Trophoblast cell (in vitro differentiated cells and primary cell): ENCODE data around the gene ALOX5AP.
A peak's percentile ranks its signal among the peaks of the same experiment; 100 is the strongest.

Source experiments
- DNase-seq, 2 donors: peaks; one replicate each; pipeline ENCODE4 v3.0.0-alpha.2; 2016
- H2AFZ ChIP-seq: 2 replicates; pipeline ENCODE4 v1.6.1; 2013; ENCODE audit warnings: low read length, moderate library complexity, mild to moderate bottlenecking; ENCODE audit not compliant: insufficient read depth, poor library complexity
- H2AK5ac ChIP-seq: 2 replicates; pipeline ENCODE4 v1.6.1; 2013; ENCODE audit warnings: mild to moderate bottlenecking, low read length
- H2BK120ac ChIP-seq: 2 replicates; pipeline ENCODE4 v1.6.1; 2013; ENCODE audit warnings: low read length, mild to moderate bottlenecking, moderate library complexity; ENCODE audit not compliant: insufficient read depth, poor library complexity
- H2BK12ac ChIP-seq: 2 replicates; pipeline ENCODE4 v1.6.1; 2013; ENCODE audit warnings: mild to moderate bottlenecking, low read length, moderate library complexity
- H2BK5ac ChIP-seq: 2 replicates; pipeline ENCODE4 v1.6.1; 2013; ENCODE audit warnings: low read length, low read depth, moderate library complexity, mild to moderate bottlenecking; ENCODE audit not compliant: poor library complexity
- H3K14ac ChIP-seq: 2 replicates; pipeline ENCODE4 v1.6.1; 2013; ENCODE audit warnings: mild to moderate bottlenecking, low read length
- H3K18ac ChIP-seq: 2 replicates; pipeline ENCODE4 v1.6.1; 2013; ENCODE audit warnings: mild to moderate bottlenecking, low read length
- H3K23ac ChIP-seq: 2 replicates; pipeline ENCODE4 v1.6.1; 2013; ENCODE audit warnings: low read length
- H3K27ac ChIP-seq: 2 replicates; pipeline ENCODE4 v1.5.1; 2013; ENCODE audit warnings: low read depth, mild to moderate bottlenecking, inconsistent platforms, low read length, moderate library complexity
- H3K27me3 ChIP-seq: 2 replicates; pipeline ENCODE4 v1.6.1; 2013; ENCODE audit warnings: inconsistent platforms, mild to moderate bottlenecking, low read length, moderate library complexity; ENCODE audit not compliant: insufficient read depth
- H3K36me3 ChIP-seq, 2 experiments: 1 replicate in 1 of 2; 2 replicates in 1 of 2; pipeline ENCODE4 v1.6.1; 2013; ENCODE audit warnings: low read length in 2 of 2, mild to moderate bottlenecking in 2 of 2, moderate library complexity in 1 of 2; ENCODE audit not compliant: insufficient read depth in 2 of 2, control insufficient read depth in 1 of 2
- H3K4ac ChIP-seq: 2 replicates; pipeline ENCODE4 v1.6.1; 2013; ENCODE audit warnings: low read depth, mild to moderate bottlenecking, low read length, moderate library complexity
- H3K4me1 ChIP-seq, 2 experiments: 1 replicate in 1 of 2; 2 replicates in 1 of 2; pipeline ENCODE4 v1.6.1; 2013; ENCODE audit warnings: low read length in 2 of 2, mild to moderate bottlenecking in 2 of 2, moderate library complexity in 1 of 2; ENCODE audit not compliant: insufficient read depth in 2 of 2, control insufficient read depth in 1 of 2
- H3K4me2 ChIP-seq: 2 replicates; pipeline ENCODE4 v1.6.1; 2013; ENCODE audit warnings: inconsistent platforms, mild to moderate bottlenecking, low read length, moderate library complexity
- H3K4me3 ChIP-seq: 2 replicates; pipeline ENCODE4 v1.5.1; 2013; ENCODE audit warnings: mild to moderate bottlenecking, low read depth, low read length, inconsistent platforms
- H3K79me1 ChIP-seq: one replicate; pipeline ENCODE4 v1.6.1; 2013; ENCODE audit warnings: low read length
- H3K79me2 ChIP-seq: 2 replicates; pipeline ENCODE4 v1.6.1; 2013; ENCODE audit warnings: low read length, mild to moderate bottlenecking; ENCODE audit not compliant: control insufficient read depth, insufficient read depth, poor library complexity
- H3K9ac ChIP-seq: 2 replicates; pipeline ENCODE4 v1.6.1; 2013; ENCODE audit warnings: mild to moderate bottlenecking, low read length
- H3K9me3 ChIP-seq: 2 replicates; pipeline ENCODE4 v1.6.1; 2013; ENCODE audit warnings: low read depth, mild to moderate bottlenecking, control low read depth, inconsistent platforms, low read length; ENCODE audit not compliant: insufficient read depth
- H4K12ac ChIP-seq: 2 replicates; pipeline ENCODE4 v1.6.1; 2013; ENCODE audit warnings: low read depth, mild to moderate bottlenecking, low read length, moderate library complexity
- H4K8ac ChIP-seq: 2 replicates; pipeline ENCODE4 v1.6.1; 2013; ENCODE audit warnings: low read depth, mild to moderate bottlenecking, low read length, moderate library complexity
- H4K91ac ChIP-seq: one replicate; pipeline ENCODE4 v1.6.1; 2013; ENCODE audit warnings: low read depth, mild to moderate bottlenecking, low read length, moderate library complexity
- WGBS: extraction: QIAGEN DNeasy Blood & Tissue Kit; methylation state at CpG from one replicate; pipeline ENCODE4 v1.1.7; 2013; ENCODE audit warnings: missing lambda C conversion rate; ENCODE audit not compliant: insufficient read length, insufficient coverage; ENCODE audit errors: extremely low coverage; 5-methylcytosine and 5-hydroxymethylcytosine counted together

The ALOX5AP gene

DNA sequence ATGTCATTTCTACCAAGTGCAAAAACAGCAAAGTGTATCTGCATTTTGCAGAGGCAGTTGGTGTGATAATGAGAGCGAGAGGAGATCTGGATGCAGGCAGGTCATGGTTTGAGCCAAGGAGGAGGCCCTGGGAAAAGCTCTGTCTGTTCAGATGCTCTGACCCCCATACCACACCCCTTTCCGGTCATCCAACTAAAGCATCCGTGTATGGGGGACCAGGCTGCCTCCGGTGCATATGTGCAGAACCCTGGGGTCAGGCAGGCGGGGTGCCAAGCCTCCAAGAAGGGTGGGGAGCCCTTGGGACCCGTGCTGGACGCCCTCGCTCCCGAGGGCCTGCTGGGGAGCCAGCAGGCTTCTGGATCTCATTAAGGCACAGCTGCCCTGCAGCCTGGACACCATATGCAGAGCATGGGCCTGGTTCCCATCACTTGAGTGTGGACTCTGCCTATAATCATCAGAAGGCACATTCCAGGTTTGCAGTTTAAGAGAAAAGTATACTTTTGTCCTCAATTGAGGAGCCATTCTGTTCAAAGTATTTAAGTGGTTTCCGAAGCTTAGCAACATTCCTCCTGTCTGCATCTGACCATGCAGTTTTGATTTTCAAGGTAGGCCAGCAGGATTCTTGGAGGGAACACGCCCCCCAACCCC lies 56.1 kb downstream of the ALOX5AP start:
- H4K12ac ChIP-seq: no peak overlapping the region
- peak overlapping the region; percentile 95 for H3K27ac ChIP-seq
- H3K4me2 ChIP-seq: no peak overlapping the region
- no peak overlapping the region for H2BK12ac ChIP-seq
- H3K18ac ChIP-seq: no peak overlapping the region
- H3K4me3 ChIP-seq: no peak overlapping the region
- peaks cover 18% of the 10 kb centered on the region in 2 experiments for H3K4me1 ChIP-seq
- H2BK5ac ChIP-seq: peak overlapping the region; percentile 92
- no peak overlapping the region for H2AK5ac ChIP-seq
- H3K14ac ChIP-seq: no peak overlapping the region
- WGBS: no CpG with 5 or more reads among the region's 11 CpGs
- H3K9ac ChIP-seq: no peak overlapping the region
- peaks cover 18% of the 10 kb centered on the region for H3K79me1 ChIP-seq
- peak overlapping the region; percentile 31 for H4K91ac ChIP-seq
- H3K27me3 ChIP-seq: no peaks in the 10 kb centered on the region
- H2AFZ ChIP-seq: no peak overlapping the region
- no peaks in the 10 kb centered on the region for H3K36me3 ChIP-seq
- no peaks in the 10 kb centered on the region for H3K79me2 ChIP-seq
- no peak overlapping the region for H4K8ac ChIP-seq
- no peak overlapping the region for H3K4ac ChIP-seq
- no peak overlapping the region for H3K23ac ChIP-seq
- peaks cover 3% of the 10 kb centered on the region for H3K9me3 ChIP-seq
- H2BK120ac ChIP-seq: peak overlapping the region; percentile 27
- DNase-seq: no peak

DNA sequence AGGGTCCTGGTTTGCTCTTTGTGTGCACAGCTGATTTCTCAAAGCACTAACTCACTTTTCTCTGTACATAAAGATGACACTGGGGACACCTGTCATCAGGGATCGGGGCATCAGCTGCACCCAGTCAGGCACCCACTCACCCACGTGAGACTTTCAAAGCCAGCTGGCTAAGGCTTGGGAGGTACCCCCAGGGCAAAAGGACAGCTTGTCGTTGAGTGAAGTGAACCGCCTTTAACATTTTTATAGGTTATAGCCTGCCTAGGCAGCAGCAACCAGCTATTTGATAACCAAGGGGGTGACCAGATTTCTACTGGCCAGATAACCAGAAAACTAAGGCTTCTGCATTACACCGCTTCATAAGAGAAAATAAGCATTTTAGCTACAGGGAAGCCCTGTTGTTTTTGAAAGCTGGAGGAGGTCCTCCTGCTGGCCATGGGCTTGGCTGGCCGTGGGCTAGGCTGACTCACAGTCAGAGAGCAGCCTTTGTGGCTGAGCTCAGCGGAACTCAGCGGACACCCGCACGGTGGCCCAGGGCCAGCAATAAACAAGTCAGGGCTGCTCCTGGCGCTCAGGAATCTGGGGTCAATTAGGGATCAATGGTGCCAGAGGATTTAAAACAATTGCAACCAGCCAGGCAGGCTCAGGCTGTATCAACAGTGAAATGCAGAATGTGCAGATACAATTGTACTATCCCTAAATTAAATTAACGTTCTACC lies 57.1 kb downstream of the ALOX5AP start:
- peak overlapping the region; percentile 72 for H3K4ac ChIP-seq
- H3K4me3 ChIP-seq: no peak overlapping the region
- H3K23ac ChIP-seq: no peak overlapping the region
- peaks cover 3% of the 10 kb centered on the region for H3K9me3 ChIP-seq
- H2BK5ac ChIP-seq: peak overlapping the region; percentile 92
- no CpG with 5 or more reads among the region's 12 CpGs for WGBS
- H4K8ac ChIP-seq: peak overlapping the region; percentile 78
- DNase-seq: peak; percentile 74 to 84
- peak overlapping the region; percentile 98 for H2BK12ac ChIP-seq
- H2BK120ac ChIP-seq: peak overlapping the region; percentile 97
- H3K18ac ChIP-seq: peak overlapping the region; percentile 73
- H3K79me1 ChIP-seq: peaks cover 18% of the 10 kb centered on the region
- peak overlapping the region; percentile 95 for H3K14ac ChIP-seq
- H3K27me3 ChIP-seq: no peaks in the 10 kb centered on the region
- H4K91ac ChIP-seq: peak overlapping the region; percentile 94
- no peaks in the 10 kb centered on the region for H3K79me2 ChIP-seq
- H4K12ac ChIP-seq: peak overlapping the region; percentile 39
- peak overlapping the region; percentile 27 for H3K4me2 ChIP-seq
- H3K36me3 ChIP-seq: no peaks in the 10 kb centered on the region
- peak overlapping the region; percentile 79 for H2AK5ac ChIP-seq
- peak overlapping the region; percentile 95 for H3K27ac ChIP-seq
- H3K9ac ChIP-seq: no peak overlapping the region
- no peak overlapping the region for H2AFZ ChIP-seq
- H3K4me1 ChIP-seq: peaks cover 18% of the 10 kb centered on the region in 2 experiments

DNA sequence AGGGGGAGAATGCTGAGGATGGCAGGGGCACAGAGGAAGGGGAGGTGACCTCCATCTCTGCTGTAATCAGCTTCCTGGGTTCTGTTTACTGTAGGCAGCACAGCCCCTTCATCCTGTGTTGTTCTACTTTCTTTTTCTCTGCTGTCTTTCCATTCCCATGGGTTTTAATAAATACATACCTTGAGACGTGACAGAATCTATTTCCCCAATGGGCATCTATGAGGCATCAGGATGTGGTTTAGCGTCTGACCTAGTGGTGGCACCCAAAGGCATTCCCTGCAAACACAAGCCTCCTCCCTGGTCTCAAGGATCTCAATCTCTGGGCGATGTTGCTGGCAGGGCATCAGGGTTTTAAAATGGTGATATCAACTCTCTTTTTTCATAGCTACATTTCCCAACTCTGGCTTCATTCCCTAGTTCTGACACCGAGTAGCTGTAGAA lies 60.8 kb downstream of the ALOX5AP start:
- no CpG with 5 or more reads among the region's 4 CpGs for WGBS
- Histone ChIP-seq H2BK120ac (no peak overlapping the region), H3K14ac (no peak overlapping the region), H2AFZ (no peak overlapping the region), H3K4me3 (no peak overlapping the region), H3K79me1 (peaks cover 15% of the 10 kb centered on the region), H4K8ac (no peak overlapping the region), H3K4ac (no peak overlapping the region), H3K4me1 (peaks cover 10 to 13% of the 10 kb centered on the region in 2 experiments), H3K79me2 (no peaks in the 10 kb centered on the region), H3K18ac (no peak overlapping the region), H3K36me3 (no peaks in the 10 kb centered on the region), H2AK5ac (no peak overlapping the region), H4K91ac (no peak overlapping the region), H3K27ac (no peak overlapping the region), H3K9me3 (no peaks in the 10 kb centered on the region), H3K4me2 (no peak overlapping the region), H2BK5ac (no peak overlapping the region), H3K27me3 (no peaks in the 10 kb centered on the region), H3K23ac (no peak overlapping the region), H3K9ac (no peak overlapping the region), H4K12ac (no peak overlapping the region), H2BK12ac (no peak overlapping the region)
- DNase-seq: no peak

DNA sequence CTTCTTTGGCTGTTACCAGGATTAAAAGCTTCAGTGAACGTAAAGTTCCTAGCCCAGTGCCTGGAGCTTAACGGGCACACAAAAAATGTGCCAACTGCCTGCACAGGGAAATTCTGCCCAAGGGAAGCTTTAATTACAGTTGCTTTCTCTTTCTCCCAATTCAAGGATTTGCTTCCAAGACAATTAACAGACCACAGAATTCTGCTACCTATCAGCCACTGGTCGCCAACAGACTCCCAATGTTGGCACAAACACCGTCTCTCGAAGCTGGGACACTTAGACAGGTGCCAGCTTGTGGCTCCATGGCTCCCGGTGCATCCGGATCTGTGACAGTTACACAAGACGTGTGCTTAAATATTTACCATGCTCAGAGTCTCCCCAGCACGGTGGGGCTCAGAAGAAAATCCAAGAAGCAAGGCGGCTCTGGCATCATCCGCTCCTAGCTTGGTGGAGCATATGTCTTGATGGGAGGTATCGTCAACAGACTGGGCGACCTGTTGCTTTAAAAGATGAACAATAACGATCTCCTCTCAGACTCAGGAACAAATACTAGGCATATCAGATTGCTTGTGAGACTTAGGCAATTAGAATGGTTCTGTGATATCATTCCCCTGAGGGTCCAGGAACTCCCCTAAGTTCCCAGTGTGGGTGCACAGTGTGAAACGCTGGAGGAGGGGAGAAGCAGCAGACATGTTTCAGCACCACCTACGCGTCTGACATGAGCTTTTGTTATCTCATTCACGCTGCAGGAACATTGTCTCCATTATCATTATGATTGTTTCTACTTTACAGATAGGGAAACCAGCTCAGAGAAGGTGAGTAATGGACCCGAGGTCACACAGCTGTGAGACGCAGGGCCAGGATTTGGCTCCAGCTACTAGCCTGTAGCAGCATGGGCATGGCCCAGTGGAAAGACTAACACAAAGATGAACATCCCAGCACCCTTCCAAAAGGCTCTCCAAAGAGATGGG lies 61.6 kb downstream of the ALOX5AP start:
- H3K79me1 ChIP-seq: peaks cover 14% of the 10 kb centered on the region
- WGBS: no CpG with 5 or more reads among the region's 20 CpGs

More for the DNA sequence above, 61.6 kb downstream of the ALOX5AP start:
- Histone ChIP-seq H3K4ac (no peak overlapping the region), H2BK120ac (no peak overlapping the region), H2BK12ac (no peak overlapping the region), H3K4me3 (no peak overlapping the region), H3K9me3 (no peaks in the 10 kb centered on the region), H3K27ac (no peak overlapping the region), H3K4me1 (peaks cover 7 to 8% of the 10 kb centered on the region in 2 experiments), H2AFZ (no peak overlapping the region), H3K18ac (no peak overlapping the region), H4K91ac (no peak overlapping the region), H2AK5ac (peak overlapping the region; percentile 11), H3K9ac (no peak overlapping the region), H4K8ac (no peak overlapping the region), H2BK5ac (no peak overlapping the region), H3K27me3 (no peaks in the 10 kb centered on the region), H4K12ac (no peak overlapping the region), H3K4me2 (no peak overlapping the region), H3K14ac (no peak overlapping the region), H3K36me3 (no peaks in the 10 kb centered on the region), H3K23ac (no peak overlapping the region), H3K79me2 (no peaks in the 10 kb centered on the region)
- no peak for DNase-seq
